Vagina (tissue), 2 donors: ENCODE data around the gene PACRG. TPM values are rescaled to one million over a fixed set of nuclear protein-coding genes. Genes with fewer than 3 reads are reported as not detected.
A peak's percentile ranks its signal among the peaks of the same experiment; 100 is the strongest.

ENCODE experiments used
- DNase-seq, 2 donors: peaks; one replicate each; pipeline ENCODE4 v3.0.0-alpha.2; 2017; ENCODE audit errors: extremely low spot score in 2 of 2
- H3K27ac ChIP-seq: fragments of 200-600 bp; sonication (generic); one replicate; pipeline ENCODE4 v1.5.1; 2019
- H3K27me3 ChIP-seq: fragments of 200-600 bp; sonication (generic); one replicate; pipeline ENCODE4 v1.5.1; 2019
- H3K36me3 ChIP-seq, 2 donors: fragments of 200-600 bp; sonication (generic); one replicate each; pipeline ENCODE4 v1.5.1; 2017 to 2019
- H3K4me1 ChIP-seq: fragments of 200-600 bp; sonication (generic); one replicate; pipeline ENCODE4 v1.5.1; 2019
- H3K4me3 ChIP-seq, 2 donors: fragments of 200-600 bp; sonication (generic); 1 replicate in 1 of 2; 2 replicates in 1 of 2; pipeline ENCODE4 v1.5.1; 2016 to 2019
- H3K9me3 ChIP-seq: fragments of 200-600 bp; sonication (generic); one replicate; pipeline ENCODE4 v1.5.1; 2019
- POLR2A ChIP-seq, 2 donors: fragments of 450-650 bp; IDR thresholded peaks; one replicate each; pipeline ENCODE4 v1.6.1; 2017; ENCODE audit warnings: antibody characterized with exemption in 2 of 2, mild to moderate bottlenecking in 2 of 2, moderate library complexity in 2 of 2
- POLR2AphosphoS5 ChIP-seq, 2 donors: sonication (generic); formaldehyde crosslinking; IDR thresholded peaks; one replicate each; pipeline ENCODE4 v1.9.0; 2017; ENCODE audit warnings: antibody characterized with exemption in 2 of 2, mild to moderate bottlenecking in 2 of 2, low read depth in 1 of 2; ENCODE audit not compliant: insufficient read depth in 1 of 2
- intact Hi-C: fragments of 100-400 bp; cut with DNase I; formaldehyde crosslinking; loops from one replicate; pipeline ENCODE4 v1.15.1; 2023
- total RNA-seq: library from RNA; depleted of rRNA; stranded (reverse); fragments of >200 nt; gene quantifications from one replicate; pipeline ENCODE4 v1.2.3, GENCODE V29; 2016
- TF ChIP-seq, protein P1 (sequence below), 3 experiments: fragments of 450-650 bp in 2 of 3; fragments of 200-600 bp in 1 of 3; sonication (generic) in 1 of 3; IDR thresholded peaks; one replicate each; pipeline ENCODE4 v1.5.1; 2017 to 2019; ENCODE audit warnings: antibody characterized with exemption in 3 of 3, mild to moderate bottlenecking in 2 of 3, moderate library complexity in 2 of 3

Gene PACRG
- total RNA-seq, 1 donor from 2014 or later, result not detected

GRCh38 chr6:163352966-163353365 is 625.2 kb downstream of the PACRG start:
- Histone ChIP-seq H3K4me1 (peaks cover 5% of the 10 kb centered on the region), H3K4me3 (no peak overlapping the region), H3K27me3 (no peaks in the 10 kb centered on the region), H3K36me3 (no peaks in the 10 kb centered on the region), H3K27ac (no peak overlapping the region), H3K9me3 (no peaks in the 10 kb centered on the region)
- DNase-seq, result no peak
- intact Hi-C loops, result no loop called here
- no peak for TF ChIP-seq POLR2AphosphoS5 (IDR thresholded peaks at IDR 0.05; ENCODE audit: insufficient read depth in 1 of 2, low read depth in 1 of 2)
- no peak for TF ChIP-seq POLR2A (IDR thresholded peaks at IDR 0.05)

DNA sequence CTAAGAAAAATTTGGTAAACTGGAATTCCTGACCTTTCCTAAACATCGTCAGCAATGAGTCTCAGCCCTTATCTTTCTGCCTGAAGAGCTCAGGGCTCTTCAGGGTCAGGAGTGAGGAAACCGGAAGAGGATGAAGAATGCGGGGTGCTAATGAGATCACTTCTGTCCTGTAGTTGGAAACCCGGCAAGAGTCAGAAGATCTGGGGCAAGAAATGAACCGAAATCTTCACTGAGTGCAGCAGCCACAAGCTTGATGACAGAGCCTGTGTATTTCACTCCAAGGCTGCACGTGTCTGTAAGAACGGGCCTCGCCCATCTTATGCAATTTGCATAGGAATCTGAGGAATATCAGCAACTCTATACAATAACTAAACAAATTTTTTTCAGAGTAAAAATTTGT is 626.3 kb downstream of the PACRG start:
- no peaks in the 10 kb centered on the region for H3K9me3 ChIP-seq
- intact Hi-C loops, result no loop called here
- H3K4me3 ChIP-seq, result no peak overlapping the region
- no peaks in the 10 kb centered on the region for H3K36me3 ChIP-seq
- no peak for DNase-seq
- H3K4me1 ChIP-seq, result peaks cover 5% of the 10 kb centered on the region
- TF ChIP-seq POLR2AphosphoS5 (IDR thresholded peaks at IDR 0.05; ENCODE audit: insufficient read depth in 1 of 2, low read depth in 1 of 2) (no peak), POLR2A (IDR thresholded peaks at IDR 0.05) (no peak)
- TF ChIP-seq, protein P1, sequence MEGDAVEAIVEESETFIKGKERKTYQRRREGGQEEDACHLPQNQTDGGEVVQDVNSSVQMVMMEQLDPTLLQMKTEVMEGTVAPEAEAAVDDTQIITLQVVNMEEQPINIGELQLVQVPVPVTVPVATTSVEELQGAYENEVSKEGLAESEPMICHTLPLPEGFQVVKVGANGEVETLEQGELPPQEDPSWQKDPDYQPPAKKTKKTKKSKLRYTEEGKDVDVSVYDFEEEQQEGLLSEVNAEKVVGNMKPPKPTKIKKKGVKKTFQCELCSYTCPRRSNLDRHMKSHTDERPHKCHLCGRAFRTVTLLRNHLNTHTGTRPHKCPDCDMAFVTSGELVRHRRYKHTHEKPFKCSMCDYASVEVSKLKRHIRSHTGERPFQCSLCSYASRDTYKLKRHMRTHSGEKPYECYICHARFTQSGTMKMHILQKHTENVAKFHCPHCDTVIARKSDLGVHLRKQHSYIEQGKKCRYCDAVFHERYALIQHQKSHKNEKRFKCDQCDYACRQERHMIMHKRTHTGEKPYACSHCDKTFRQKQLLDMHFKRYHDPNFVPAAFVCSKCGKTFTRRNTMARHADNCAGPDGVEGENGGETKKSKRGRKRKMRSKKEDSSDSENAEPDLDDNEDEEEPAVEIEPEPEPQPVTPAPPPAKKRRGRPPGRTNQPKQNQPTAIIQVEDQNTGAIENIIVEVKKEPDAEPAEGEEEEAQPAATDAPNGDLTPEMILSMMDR (IDR thresholded peaks at IDR 0.05), result no peak
- no peaks in the 10 kb centered on the region for H3K27me3 ChIP-seq
- no peak overlapping the region for H3K27ac ChIP-seq

GRCh38 chr6:163354761-163355425 is 627.1 kb downstream of the PACRG start:
- Histone ChIP-seq H3K4me3 (peak overlapping the region in 1 of 2 donors; percentile 6), H3K27me3 (no peaks in the 10 kb centered on the region), H3K27ac (peak overlapping the region; percentile 12), H3K4me1 (peaks cover 5% of the 10 kb centered on the region), H3K9me3 (no peaks in the 10 kb centered on the region), H3K36me3 (no peaks in the 10 kb centered on the region)
- TF ChIP-seq POLR2AphosphoS5 (IDR thresholded peaks at IDR 0.05; ENCODE audit: insufficient read depth in 1 of 2, low read depth in 1 of 2) (no peak), POLR2A (IDR thresholded peaks at IDR 0.05) (no peak)
- TF ChIP-seq, protein P1 (IDR thresholded peaks at IDR 0.05), result no peak
- intact Hi-C loops, result no loop called here
- DNase-seq, result no peak

GRCh38 chr6:163355426-163355991 is 627.7 kb downstream of the PACRG start:
- intact Hi-C loops, result no loop called here
- H3K9me3 ChIP-seq, result no peaks in the 10 kb centered on the region
- TF ChIP-seq POLR2AphosphoS5 (IDR thresholded peaks at IDR 0.05; ENCODE audit: insufficient read depth in 1 of 2, low read depth in 1 of 2) (no peak), POLR2A (IDR thresholded peaks at IDR 0.05) (no peak)
- TF ChIP-seq, protein P1 (IDR thresholded peaks at IDR 0.05), result no peak
- H3K4me1 ChIP-seq, result peaks cover 5% of the 10 kb centered on the region
- no peaks in the 10 kb centered on the region for H3K36me3 ChIP-seq
- no peak overlapping the region for H3K27ac ChIP-seq
- DNase-seq, result no peak
- no peak overlapping the region for H3K4me3 ChIP-seq
- no peaks in the 10 kb centered on the region for H3K27me3 ChIP-seq

DNA sequence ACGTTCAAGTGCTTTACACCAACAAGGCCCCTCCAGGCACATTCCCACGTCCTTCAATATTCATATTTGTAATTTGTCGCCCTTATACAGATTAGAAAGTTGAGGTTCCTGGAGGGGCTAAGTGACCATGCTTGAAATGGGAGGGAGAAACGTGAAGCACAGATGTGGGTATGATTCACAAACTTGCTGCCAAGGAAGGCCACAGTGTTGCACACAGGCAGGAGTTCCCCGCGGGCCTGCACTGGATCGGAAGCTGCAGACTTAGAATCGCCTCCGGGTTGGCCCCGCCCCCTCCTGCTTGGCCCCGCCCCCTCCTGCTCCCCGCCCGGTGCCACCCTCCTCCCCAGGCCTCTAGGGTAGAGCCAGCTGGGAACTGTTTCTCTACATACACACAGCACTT is 628.5 kb downstream of the PACRG start:
- TF ChIP-seq POLR2AphosphoS5 (IDR thresholded peaks at IDR 0.05; ENCODE audit: insufficient read depth in 1 of 2, low read depth in 1 of 2) (no peak), POLR2A (IDR thresholded peaks at IDR 0.05) (no peak)
- TF ChIP-seq, protein P1 (IDR thresholded peaks at IDR 0.05), result no peak
- Histone ChIP-seq H3K4me3 (no peak overlapping the region), H3K9me3 (no peaks in the 10 kb centered on the region), H3K36me3 (no peaks in the 10 kb centered on the region), H3K27ac (no peak overlapping the region), H3K27me3 (no peaks in the 10 kb centered on the region), H3K4me1 (peaks cover 5% of the 10 kb centered on the region)
- no peak for DNase-seq
- intact Hi-C loops, result no loop called here
